ENCODE results near the gene BDNF.

BDNF gene

DNA sequence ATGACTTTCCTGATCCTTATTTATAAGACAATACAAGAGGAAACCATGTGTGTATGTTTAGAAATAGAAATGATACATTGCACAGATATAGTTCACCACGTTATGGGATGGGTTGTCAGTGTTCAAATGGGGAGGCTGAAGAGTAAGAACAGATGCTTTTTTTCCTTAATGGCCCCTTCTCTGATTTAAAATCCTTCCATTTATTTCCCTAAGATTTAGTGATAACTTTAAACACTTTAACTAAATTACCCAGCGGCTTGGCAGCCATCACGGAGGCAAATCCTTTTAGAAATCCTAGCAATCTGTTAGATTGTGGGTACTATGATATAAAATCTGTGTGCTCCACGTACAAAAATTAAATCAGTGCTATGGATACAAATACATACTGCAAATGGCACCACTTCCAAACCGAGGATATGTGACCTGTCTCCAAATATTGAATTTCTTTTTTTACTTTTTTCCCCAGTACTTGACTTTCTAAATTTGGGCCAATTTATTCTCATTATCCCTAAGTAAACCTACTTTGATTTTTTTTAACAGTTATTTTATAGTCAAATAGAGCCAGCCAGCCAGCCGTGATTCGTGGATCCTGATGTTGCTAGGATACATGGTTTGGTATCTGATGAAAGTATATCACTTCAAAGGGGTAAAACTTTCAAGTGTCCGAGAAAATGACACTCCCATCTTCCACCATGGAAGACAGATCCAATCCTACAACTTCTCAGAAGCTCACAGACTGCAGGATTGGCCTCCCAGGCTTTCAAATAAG, 46.1 kb downstream of the BDNF start:
- TF ChIP-seq, protein P1, sequence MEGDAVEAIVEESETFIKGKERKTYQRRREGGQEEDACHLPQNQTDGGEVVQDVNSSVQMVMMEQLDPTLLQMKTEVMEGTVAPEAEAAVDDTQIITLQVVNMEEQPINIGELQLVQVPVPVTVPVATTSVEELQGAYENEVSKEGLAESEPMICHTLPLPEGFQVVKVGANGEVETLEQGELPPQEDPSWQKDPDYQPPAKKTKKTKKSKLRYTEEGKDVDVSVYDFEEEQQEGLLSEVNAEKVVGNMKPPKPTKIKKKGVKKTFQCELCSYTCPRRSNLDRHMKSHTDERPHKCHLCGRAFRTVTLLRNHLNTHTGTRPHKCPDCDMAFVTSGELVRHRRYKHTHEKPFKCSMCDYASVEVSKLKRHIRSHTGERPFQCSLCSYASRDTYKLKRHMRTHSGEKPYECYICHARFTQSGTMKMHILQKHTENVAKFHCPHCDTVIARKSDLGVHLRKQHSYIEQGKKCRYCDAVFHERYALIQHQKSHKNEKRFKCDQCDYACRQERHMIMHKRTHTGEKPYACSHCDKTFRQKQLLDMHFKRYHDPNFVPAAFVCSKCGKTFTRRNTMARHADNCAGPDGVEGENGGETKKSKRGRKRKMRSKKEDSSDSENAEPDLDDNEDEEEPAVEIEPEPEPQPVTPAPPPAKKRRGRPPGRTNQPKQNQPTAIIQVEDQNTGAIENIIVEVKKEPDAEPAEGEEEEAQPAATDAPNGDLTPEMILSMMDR (IDR thresholded peaks at IDR 0.05; ENCODE audit: insufficient read depth, low read depth, low read length, missing control alignments), result no peak
- no peak overlapping the region for H3K4me3 ChIP-seq (ENCODE audit: low read depth, low read length)
- DNase-seq (ENCODE audit: low read depth), result no peak

DNA sequence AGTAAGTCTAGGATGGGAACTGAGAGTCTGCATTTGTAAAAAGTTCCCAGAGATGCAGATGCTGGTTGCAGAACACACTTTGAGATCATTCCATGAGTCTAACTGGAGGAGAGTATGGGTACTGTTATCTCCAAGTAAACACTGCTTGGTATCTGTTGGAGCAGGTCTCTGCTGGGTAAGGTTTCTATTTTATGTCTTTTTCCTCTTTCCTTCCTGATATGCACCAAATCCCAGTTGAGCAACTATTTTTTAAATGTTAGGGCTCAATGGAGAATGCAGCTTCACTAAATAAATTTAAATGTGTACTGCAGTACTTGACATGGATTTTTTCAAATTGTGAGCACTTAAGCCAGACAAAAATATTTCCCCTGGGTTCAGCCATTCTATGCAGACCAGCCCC, 48.5 kb downstream of the BDNF start:
- TF ChIP-seq, protein P1 (IDR thresholded peaks at IDR 0.05; ENCODE audit: insufficient read depth, low read depth, low read length, missing control alignments), result no peak
- DNase-seq (ENCODE audit: low read depth), result no peak

DNA sequence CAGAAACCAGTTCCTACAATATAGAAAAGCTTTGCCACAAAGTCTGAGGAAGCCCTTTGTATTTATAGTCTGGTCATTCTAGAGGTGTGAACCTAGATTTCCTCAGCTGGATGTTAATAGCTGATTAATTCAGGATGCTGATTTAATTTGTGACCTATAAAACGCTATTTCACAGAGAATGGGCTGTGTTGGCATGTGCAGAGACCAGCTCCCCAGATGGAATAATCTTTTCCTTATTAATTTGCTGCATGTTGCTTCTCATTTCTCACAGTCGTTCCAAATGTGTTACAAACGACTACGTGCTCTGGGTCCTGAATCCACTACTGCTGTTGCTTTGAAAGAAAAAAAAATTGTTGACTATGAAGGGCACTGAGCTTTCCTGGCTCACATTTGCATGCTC, 49.3 kb downstream of the BDNF start:
- H3K4me3 ChIP-seq (ENCODE audit: low read depth, low read length), result no peak overlapping the region
- TF ChIP-seq, protein P1 (IDR thresholded peaks at IDR 0.05; ENCODE audit: insufficient read depth, low read depth, low read length, missing control alignments), result no peak

More for the DNA sequence above, 48.5 kb downstream of the BDNF start:
- H3K4me3 ChIP-seq (ENCODE audit: low read depth, low read length), result no peak overlapping the region

DNA sequence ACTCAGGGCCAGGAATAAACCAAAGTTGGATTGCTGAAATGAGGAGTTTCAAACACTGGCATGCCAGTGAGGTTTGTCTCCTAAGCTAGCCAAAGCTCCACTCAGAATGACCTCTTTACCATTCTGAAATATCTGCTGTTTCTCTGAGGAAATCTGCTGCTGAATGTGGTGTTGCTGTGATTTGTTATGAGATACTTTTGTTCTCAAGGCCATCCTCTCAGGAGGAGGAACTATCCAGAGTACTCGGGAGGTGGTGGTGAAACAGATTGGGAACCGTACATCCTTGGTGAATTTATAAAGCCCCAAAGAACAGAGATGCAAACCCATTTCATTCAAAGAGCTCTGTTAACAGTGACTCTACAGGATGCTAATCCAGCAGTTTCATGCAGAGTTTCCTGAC, 50.5 kb downstream of the BDNF start:
- no peak for DNase-seq (ENCODE audit: low read depth)
- TF ChIP-seq, protein P1 (IDR thresholded peaks at IDR 0.05; ENCODE audit: insufficient read depth, low read depth, low read length, missing control alignments), result no peak
- H3K4me3 ChIP-seq (ENCODE audit: low read depth, low read length), result no peak overlapping the region

More for the DNA sequence above, 49.3 kb downstream of the BDNF start:
- no peak for DNase-seq (ENCODE audit: low read depth)

DNA sequence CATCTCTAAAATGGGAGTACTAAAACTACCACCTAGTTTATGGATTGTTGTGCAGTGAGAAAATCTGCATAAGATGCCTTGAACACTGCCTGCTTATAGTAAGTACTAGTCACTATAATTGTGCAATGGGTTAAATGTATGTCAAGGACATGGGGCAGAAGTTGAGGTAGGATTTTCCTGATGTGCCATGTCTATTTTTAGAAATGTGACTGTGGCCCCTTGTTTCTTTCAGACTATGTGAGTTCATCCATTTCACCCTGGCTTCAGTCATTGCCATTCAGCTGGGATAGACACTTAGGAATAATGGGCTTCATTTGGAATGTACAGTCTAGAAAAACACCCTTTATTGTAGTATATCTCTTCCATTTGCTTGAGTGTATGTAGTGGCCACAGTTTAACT, 51.4 kb downstream of the BDNF start:
- TF ChIP-seq, protein P1 (IDR thresholded peaks at IDR 0.05; ENCODE audit: insufficient read depth, low read depth, low read length, missing control alignments), result no peak
- H3K4me3 ChIP-seq (ENCODE audit: low read depth, low read length), result no peak overlapping the region
- no peak for DNase-seq (ENCODE audit: low read depth)

DNA sequence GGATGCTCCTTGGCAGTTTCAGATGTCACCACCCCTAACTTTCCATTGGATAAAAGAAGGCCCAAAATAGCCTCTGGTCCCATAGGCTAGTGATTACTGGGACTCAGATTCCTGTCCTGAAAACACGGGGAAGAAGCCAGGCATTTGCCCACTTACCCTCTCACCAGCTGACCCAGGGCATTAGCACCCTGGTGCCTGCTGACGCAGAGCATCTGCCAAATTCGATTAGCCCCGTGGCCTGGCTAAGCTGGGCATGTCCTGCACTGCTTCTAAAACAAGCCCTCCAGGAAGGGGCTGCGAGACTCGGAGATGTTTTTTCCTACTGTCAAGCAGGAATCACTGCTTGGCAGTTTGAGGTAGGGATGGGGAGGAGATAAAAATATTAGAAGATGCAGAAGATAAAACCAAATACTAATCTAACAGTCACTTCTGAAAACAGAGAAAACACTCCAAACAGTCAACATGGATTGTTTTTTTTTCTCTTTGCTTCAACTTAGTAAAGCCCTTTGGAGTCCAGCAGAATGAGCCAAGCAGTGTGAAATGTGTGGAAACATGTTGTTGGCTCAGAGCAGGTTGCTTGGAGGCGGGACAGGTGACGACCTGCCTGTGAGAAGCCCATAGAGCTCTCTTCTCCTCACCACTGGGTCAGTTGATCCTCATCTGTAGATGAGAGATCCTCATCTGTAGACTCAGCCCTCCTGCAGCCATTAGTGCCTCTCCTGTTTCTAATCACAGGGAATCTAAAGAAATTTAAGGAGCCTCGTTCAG, 54.0 kb downstream of the BDNF start:
- H3K4me3 ChIP-seq (ENCODE audit: low read depth, low read length), result no peak overlapping the region
- no peak for DNase-seq (ENCODE audit: low read depth)
- TF ChIP-seq, protein P1 (IDR thresholded peaks at IDR 0.05; ENCODE audit: insufficient read depth, low read depth, low read length, missing control alignments), result no peak

Data from GM12865 (cell line).